Heart left ventricle (tissue), 13 donors: ENCODE measurements around the gene PLCB1.

ENCODE experiments used
- POLR2A ChIP-seq, 2 donors: fragments of 450-650 bp; IDR thresholded peaks; one replicate each; pipeline ENCODE4 v1.6.1; 2017; ENCODE audit warnings: antibody characterized with exemption in 2 of 2, mild to moderate bottlenecking in 2 of 2, moderate library complexity in 2 of 2
- TF ChIP-seq, protein P1 (sequence below), 12 donors: fragments of 200-600 bp; sonication (generic) in 4 of 12; IDR thresholded peaks; one replicate each; pipeline versions ENCODE4 v1.5.0 to v1.8.0; 2018 to 2022; ENCODE audit warnings: antibody characterized with exemption in 12 of 12, mild to moderate bottlenecking in 5 of 12
- donor health status: ischemic (EF 13 %, LVEDD 7.1; RV severe dilation, severe dysfunction).
- donor health status: DM: no; HTN: yes; CAD: no.
- donor health status: DM: no; HTN: no; CAD: no.
- donor health status: ischemic (EF 25% LVEDD 6.9; RV normal size, moderate dysfunction).
- donor health status: ischemic (EF 25% LVEDD 5.7; RV mildly dilated, moderate dysfunction).
- donor health status: ischemic (EF 35%, LVEDD 5.7; RV mildly dilated, moderate dysfunction).
- donor health status: nonischemic (EF 11% LVEDD 7.7; RV severe dilation, severe dysfunction).
- donor health status: DM: yes; HTN: yes; CAD: no.
- donor health status: PGD.
- donor health status: ischemic (EF 29% LVEDD 5.4; RV normal size, mild dysfunction).
- donor health status: nonischemic (EF 23%, LVEDD 6.1; RV moderate dilation, normal function).

GRCh38 chr20:8504030-8504429 is 372.0 kb downstream of the PLCB1 start:
- TF ChIP-seq, protein P1, sequence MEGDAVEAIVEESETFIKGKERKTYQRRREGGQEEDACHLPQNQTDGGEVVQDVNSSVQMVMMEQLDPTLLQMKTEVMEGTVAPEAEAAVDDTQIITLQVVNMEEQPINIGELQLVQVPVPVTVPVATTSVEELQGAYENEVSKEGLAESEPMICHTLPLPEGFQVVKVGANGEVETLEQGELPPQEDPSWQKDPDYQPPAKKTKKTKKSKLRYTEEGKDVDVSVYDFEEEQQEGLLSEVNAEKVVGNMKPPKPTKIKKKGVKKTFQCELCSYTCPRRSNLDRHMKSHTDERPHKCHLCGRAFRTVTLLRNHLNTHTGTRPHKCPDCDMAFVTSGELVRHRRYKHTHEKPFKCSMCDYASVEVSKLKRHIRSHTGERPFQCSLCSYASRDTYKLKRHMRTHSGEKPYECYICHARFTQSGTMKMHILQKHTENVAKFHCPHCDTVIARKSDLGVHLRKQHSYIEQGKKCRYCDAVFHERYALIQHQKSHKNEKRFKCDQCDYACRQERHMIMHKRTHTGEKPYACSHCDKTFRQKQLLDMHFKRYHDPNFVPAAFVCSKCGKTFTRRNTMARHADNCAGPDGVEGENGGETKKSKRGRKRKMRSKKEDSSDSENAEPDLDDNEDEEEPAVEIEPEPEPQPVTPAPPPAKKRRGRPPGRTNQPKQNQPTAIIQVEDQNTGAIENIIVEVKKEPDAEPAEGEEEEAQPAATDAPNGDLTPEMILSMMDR (IDR thresholded peaks at IDR 0.05), result no peak
- TF ChIP-seq POLR2A (IDR thresholded peaks at IDR 0.05), result no peak
